ENCODE data around the gene PPIF.

The PPIF gene

DNA sequence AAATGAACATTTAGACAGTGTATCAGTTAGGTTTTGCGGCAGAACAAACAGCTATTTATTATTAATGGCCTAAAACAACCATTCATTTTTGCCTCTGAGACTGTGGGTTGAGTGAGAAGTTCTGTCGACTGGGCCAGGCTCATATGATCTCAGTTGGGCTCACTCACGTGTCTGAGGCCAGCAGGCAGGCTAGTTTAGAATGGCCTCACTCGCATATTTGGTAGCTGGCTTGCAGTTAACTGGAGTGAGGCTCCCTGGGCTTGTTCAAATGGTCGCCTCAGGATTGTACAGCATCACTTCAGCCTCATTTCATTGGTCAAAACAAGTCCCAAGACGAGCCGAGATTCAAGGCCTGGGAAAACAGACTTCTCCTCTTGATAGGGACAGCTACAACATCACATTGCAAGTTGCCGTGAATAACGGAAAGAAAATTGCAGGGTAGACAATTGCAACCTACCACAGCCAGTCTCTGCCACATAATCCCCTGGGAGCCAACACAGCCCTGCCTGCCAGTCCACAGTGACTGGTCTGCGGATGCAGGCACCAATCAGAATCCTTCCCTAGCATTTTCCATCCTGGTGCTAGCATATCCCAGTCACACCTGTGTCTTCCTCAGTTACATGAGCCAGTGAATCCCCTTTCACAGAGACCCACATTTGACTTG is 23.1 kb upstream of the PPIF start:
- intact Hi-C loops (cut with DNase I; ENCODE audit: low total_unique reads): no loop called here
- TF ChIP-seq CTCF (IDR thresholded peaks at IDR 0.05): no peak
- H3K4me3 ChIP-seq: no peak overlapping the region
- no peaks in the 10 kb centered on the region for H3K9me3 ChIP-seq
- no peak for DNase-seq
- H3K27me3 ChIP-seq: no peaks in the 10 kb centered on the region
- no peak overlapping the region for H3K27ac ChIP-seq
- H3K36me3 ChIP-seq: no peaks in the 10 kb centered on the region
- H3K4me1 ChIP-seq: no peaks in the 10 kb centered on the region

DNA sequence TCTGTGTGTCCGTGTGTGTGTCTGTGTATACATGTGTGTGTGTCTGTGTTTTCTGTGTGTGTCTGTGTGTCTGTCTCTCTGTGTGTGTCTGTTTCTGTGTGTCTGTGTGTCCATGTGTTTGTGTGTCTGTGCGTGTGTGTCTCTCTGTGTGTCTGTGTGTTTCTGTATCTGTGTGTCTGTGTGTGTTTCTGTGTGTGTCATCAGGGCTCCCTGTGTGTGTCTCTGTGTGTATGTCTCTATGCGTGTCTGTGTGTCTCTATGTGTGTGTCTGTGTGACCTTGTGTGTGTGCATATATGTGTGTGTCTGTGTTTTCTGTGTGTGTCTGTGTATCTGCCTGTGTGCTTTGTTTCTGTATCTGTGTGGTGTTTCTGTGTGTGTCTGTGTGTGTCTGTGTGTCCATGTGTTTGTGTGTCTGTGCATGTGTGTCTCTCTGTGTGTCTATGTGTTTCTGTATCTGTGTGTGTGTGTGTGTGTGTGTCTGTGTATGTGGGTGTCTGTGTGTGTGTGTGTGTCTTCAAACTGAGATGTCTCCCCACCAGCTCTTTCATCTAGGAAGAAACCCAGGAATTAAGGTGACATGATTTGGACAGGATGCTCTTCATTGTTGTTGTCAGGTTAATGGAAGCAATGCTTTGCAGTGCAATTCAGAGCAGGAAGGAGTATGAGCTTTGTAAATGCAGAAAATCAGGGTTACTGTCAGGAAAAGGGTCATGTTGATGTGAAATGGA is 20.7 kb upstream of the PPIF start:
- Histone ChIP-seq H3K27ac (no peak overlapping the region), H3K4me1 (no peaks in the 10 kb centered on the region), H3K9me3 (no peaks in the 10 kb centered on the region), H3K36me3 (no peaks in the 10 kb centered on the region), H3K4me3 (no peak overlapping the region), H3K27me3 (no peaks in the 10 kb centered on the region)
- TF ChIP-seq CTCF (IDR thresholded peaks at IDR 0.05): no peak
- no peak for DNase-seq
- intact Hi-C loops (cut with DNase I; ENCODE audit: low total_unique reads): no loop called here

- Histone ChIP-seq H3K4me1 (no peaks in the 10 kb centered on the region), H3K36me3 (no peaks in the 10 kb centered on the region), H3K27ac (no peak overlapping the region), H3K4me3 (no peak overlapping the region), H3K9me3 (no peaks in the 10 kb centered on the region), H3K27me3 (no peaks in the 10 kb centered on the region)
- intact Hi-C loops (cut with DNase I; ENCODE audit: low total_unique reads): no loop called here
- DNase-seq: no peak
- no peak for TF ChIP-seq CTCF (IDR thresholded peaks at IDR 0.05)
These were observed 20.2 kb upstream of the PPIF start for GRCh38 chr10:79327090-79327457.

- intact Hi-C loops (cut with DNase I; ENCODE audit: low total_unique reads): no loop called here
- no peak for TF ChIP-seq CTCF (IDR thresholded peaks at IDR 0.05)
- no peaks in the 10 kb centered on the region for H3K9me3 ChIP-seq
- DNase-seq: no peak
- H3K4me1 ChIP-seq: no peaks in the 10 kb centered on the region
- no peaks in the 10 kb centered on the region for H3K27me3 ChIP-seq
- no peak overlapping the region for H3K27ac ChIP-seq
- no peaks in the 10 kb centered on the region for H3K36me3 ChIP-seq
- no peak overlapping the region for H3K4me3 ChIP-seq
These were observed 19.0 kb upstream of the PPIF start for GRCh38 chr10:79328147-79328701.

DNA sequence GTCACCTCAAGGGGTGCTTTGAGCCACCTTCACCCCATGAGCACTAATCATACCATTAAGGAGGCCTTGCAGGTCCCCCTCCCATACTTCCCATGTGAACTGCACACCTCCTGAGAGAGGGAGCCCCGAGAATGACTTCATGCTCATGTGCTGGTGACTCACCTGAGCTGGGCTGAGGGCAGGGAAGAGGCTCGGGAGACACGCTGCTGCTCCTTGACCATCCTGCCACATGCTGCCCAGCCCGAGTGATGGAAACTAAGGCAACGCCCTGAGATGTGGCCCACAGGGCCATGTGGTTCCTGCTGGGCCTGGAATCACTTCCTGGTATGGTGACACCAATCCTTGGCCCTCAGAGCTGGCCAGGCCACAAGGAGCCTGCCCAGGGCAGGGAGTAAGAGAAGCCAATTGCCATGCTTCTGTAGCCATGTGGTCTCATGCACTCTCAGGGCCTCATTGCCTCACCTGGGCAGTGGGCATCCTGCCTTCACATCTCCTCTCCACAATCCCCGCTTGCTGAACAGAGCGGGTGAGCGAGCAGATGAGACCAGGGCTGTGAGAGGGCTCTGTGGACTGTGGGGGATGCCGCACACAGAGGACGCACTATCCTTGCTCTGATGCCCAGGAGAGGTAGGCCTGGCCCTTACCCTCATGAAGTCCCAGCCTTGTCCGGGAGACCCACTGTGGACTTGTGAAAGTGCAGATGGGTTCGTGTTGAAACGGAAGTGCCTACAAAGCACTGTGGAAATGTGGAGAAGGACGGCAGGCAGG is 18.3 kb upstream of the PPIF start:
- Histone ChIP-seq H3K4me3 (no peak overlapping the region), H3K36me3 (no peaks in the 10 kb centered on the region), H3K27me3 (no peaks in the 10 kb centered on the region), H3K27ac (no peak overlapping the region), H3K4me1 (no peaks in the 10 kb centered on the region), H3K9me3 (no peaks in the 10 kb centered on the region)
- no peak for TF ChIP-seq CTCF (IDR thresholded peaks at IDR 0.05)
- intact Hi-C loops (cut with DNase I; ENCODE audit: low total_unique reads): no loop called here
- no peak for DNase-seq
